ENCODE data around the gene NCAM2.
"Not testable (repeated sequence)": the region's sequence is repeated elsewhere in the genome, so short reads cannot be mapped to it uniquely, and the experiment has no call there.

The NCAM2 gene

DNA sequence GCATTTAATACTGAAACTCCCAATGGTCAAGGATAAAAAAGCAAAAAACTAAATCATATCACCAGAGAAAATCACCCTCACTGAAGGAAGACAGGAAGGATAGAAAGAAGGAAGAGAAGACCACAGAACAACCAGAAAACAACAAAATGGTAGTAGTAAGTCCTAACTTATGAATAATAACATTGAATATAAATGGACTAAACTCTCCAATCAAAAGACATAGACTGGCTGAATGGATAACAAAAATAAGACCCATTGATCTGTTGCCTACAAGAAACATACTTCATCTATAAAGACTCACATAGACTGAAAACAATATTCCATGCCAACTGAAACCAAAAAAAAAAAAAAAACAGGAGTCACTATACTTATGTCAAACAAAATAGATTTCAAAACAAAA, 347.7 kb downstream of the NCAM2 start:
- no peak for DNase-seq

- no peak for DNase-seq
Observed at GRCh38 chr21:21366277-21366676, 368.1 kb downstream of the NCAM2 start.

- no peak for DNase-seq
Observed at GRCh38 chr21:21367583-21367982, 369.4 kb downstream of the NCAM2 start.

GRCh38 chr21:21373969-21374368, 375.8 kb downstream of the NCAM2 start:
- peak in 1 of 3 donors; percentile 3 for DNase-seq

- DNase-seq: no peak
Observed at GRCh38 chr21:21383126-21383525, 384.9 kb downstream of the NCAM2 start.

GRCh38 chr21:21384977-21385376, 386.8 kb downstream of the NCAM2 start:
- no peak for DNase-seq

GRCh38 chr21:21385404-21385803, 387.2 kb downstream of the NCAM2 start:
- no peak for DNase-seq

DNA sequence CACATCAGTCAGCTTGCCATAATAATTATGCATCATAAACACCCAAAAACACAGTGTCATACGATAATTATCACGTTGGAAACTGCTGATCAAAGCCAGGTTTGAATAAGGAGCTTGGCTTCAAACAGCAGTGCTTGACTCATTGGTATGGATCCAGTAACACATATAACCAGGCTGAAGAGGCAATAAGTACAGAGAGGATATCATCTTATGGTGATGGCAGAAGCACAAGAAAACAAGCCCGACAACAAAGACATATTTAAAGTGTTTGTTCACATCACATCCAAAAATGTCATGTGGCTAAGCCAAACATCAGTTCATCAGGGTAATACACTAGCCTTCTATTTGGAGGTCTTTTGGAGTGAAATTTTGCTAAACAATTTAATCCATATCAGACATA, 389.7 kb downstream of the NCAM2 start:
- no peak for DNase-seq

DNA sequence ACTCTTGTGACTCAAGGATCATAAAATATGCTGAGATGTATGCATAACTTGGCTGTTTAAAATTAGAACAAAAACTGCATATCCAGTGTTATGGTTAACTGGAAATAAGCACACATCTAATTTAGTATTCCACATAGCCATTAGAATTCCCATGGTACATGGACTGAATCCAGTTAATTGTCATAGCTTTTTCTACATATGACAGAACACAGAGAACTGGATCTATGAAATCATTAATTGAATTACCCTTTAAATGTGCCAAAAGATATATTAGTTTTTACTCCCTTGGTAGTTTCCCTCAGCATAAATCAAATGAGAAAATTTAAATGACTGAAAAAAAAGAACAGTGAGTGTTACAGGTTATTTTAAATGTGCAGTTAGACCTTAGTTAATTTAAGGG, 395.9 kb downstream of the NCAM2 start:
- DNase-seq: no peak

GRCh38 chr21:21396424-21396823, 398.2 kb downstream of the NCAM2 start:
- no peak for DNase-seq

DNA sequence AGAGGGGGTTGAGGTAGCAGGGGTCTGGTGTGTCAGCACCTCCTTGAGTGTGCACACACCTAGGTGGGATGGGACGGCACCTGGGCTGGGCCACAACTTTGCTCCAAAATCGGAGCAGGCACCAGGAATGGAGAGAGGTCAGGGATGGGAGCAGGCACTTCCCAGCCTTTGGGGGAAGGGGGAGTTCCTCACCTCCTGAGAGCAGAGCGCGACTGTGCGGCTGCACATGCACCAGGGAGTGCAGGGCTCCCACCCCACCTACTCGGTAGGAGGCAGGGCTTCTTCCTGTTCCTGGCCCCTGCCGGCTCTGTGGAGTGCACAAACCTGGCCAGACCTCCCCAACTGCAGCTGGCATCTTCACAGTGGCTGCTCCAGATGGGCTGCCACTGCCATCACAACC, 399.3 kb downstream of the NCAM2 start:
- no peak for DNase-seq

GRCh38 chr21:21401444-21401843, 403.2 kb downstream of the NCAM2 start:
- DNase-seq: no peak

- not testable (repeated sequence) for DNase-seq
Observed at GRCh38 chr21:21402187-21402586, 404.0 kb downstream of the NCAM2 start.

DNA sequence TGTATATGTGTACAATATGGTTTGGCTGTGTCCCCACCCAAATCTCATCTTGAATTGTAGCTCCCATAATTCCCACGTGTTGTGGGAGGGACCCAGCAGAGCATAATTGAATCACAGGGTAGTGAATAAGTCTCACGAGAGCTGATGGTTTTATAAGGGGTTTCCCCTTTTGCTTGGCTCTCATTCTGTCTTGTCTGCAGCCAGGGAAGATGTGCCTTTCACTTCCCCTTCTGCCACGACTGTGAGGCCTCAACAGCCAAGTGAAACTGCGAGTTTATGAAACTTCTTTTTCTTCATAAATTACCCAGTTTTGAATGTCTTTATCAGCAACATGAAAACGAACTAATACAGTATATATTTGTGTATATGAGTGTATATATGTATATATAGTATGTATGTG, 406.1 kb downstream of the NCAM2 start:
- DNase-seq: peak; percentile 2 to 32 (median 11)

GRCh38 chr21:21406921-21407320, 408.7 kb downstream of the NCAM2 start:
- DNase-seq: no peak

DNA sequence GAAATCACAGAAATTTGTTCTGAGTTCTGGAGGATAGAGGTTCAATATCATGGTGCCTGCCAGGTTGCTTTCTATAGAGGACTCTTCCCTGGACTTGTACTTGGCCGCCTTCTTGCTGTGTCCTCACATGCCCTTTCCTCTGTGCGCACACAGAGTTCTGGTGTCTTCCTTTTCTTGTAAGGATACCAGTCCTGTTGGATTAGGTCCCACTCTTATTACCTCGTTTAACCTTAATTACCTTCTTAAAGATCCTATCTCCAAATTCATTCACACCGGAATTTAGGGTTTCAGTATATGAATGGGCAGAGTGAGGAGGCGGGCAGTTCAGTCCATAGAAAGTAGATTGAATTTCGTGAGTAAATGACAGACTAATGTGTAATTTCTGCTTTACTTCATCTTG, 413.9 kb downstream of the NCAM2 start:
- DNase-seq: no peak

- no peak for DNase-seq
Observed at GRCh38 chr21:21415741-21416140, 417.5 kb downstream of the NCAM2 start.

- DNase-seq: no peak
Observed at GRCh38 chr21:21434944-21435343, 436.7 kb downstream of the NCAM2 start.

- no peak for DNase-seq
Observed at GRCh38 chr21:21436012-21436534, 437.9 kb downstream of the NCAM2 start.

- DNase-seq: no peak
Observed at GRCh38 chr21:21439761-21440160, 441.6 kb downstream of the NCAM2 start.

DNA sequence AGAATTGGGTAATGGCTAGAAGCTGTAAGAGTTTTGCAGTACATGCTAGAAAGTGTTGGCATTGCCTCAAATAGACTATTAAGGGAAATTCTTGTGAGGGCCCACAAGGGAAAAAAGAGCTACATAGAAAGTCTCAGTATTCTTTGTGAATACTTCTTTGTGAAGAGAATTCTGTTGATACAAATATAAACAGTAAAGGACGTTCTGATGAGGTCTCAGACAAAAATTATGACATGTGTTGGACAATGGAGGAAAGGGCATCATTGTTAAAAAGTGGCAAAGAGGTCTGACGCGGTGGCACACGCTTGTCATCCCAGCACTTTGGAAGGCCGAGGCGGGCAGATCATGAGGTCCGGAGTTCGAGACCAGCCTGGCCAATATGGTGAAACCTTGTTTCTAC, 458.9 kb downstream of the NCAM2 start:
- DNase-seq: no peak

GRCh38 chr21:21458124-21458631, 460.0 kb downstream of the NCAM2 start:
- no peak for DNase-seq

GRCh38 chr21:21460979-21461378, 462.8 kb downstream of the NCAM2 start:
- no peak for DNase-seq

DNA sequence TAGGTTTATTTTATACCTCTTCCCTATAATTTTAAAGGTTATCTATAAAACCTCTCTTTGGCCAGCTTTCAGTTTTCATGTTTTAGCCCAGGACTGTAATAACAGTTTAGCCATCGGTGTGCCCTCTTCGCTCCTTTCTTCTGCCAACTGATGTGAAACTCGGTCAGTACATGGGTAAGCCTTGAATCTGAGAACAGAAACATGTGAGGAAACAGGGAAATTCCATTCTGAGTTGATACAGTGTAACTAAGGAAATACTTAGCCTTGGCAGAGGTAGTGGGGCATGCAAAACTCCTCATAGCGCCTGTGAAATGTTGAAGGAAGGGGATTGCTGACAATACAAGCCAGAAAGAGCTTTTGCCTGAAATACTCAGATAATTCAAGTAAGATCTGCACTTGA, 465.2 kb downstream of the NCAM2 start:
- no peak for DNase-seq

- no peak for DNase-seq
Observed at GRCh38 chr21:21464684-21465083, 466.5 kb downstream of the NCAM2 start.

- DNase-seq: no peak
Observed at GRCh38 chr21:21466752-21467151, 468.5 kb downstream of the NCAM2 start.
